NB4 (cell line): ENCODE results near the gene PCTP.
A peak's percentile ranks its signal among the peaks of the same experiment; 100 is the strongest.

ENCODE experiments used
- DNase-seq: peaks from one replicate; pipeline ENCODE4 v3.0.0; 2010; ENCODE audit warnings: low read depth
- H3K4me3 ChIP-seq: one replicate; pipeline ENCODE4 v1.5.1; 2011; ENCODE audit warnings: mild to moderate bottlenecking, low read depth, low read length, moderate library complexity
- CTCF ChIP-seq: IDR thresholded peaks from one replicate; pipeline ENCODE4 v1.5.1; 2012; ENCODE audit warnings: low read depth, low read length
- MAX ChIP-seq: IDR thresholded peaks from 2 replicates; pipeline ENCODE4 v1.6.1; 2011; ENCODE audit warnings: low read depth, low read length
- MYC ChIP-seq: IDR thresholded peaks from 2 replicates; pipeline ENCODE4 v1.6.1; 2011; ENCODE audit warnings: low read depth, low read length
- POLR2A ChIP-seq: IDR thresholded peaks from 2 replicates; pipeline ENCODE4 v1.6.1; 2011; ENCODE audit warnings: mild to moderate bottlenecking; ENCODE audit not compliant: insufficient read length; ENCODE audit errors: extremely low read depth

PCTP gene

GRCh38 chr17:55757659-55758058, 6.8 kb downstream of the PCTP start:
- DNase-seq: no peak

GRCh38 chr17:55758171-55758570, 7.3 kb downstream of the PCTP start:
- TF ChIP-seq CTCF (no peak), POLR2A (no peak), MAX (no peak), MYC (no peak)
- DNase-seq: no peak
- H3K4me3 ChIP-seq: no peak overlapping the region

More at GRCh38 chr17:55757659-55758058, 6.8 kb downstream of the PCTP start:
- no peak overlapping the region for H3K4me3 ChIP-seq
- TF ChIP-seq POLR2A: no peak
- TF ChIP-seq MAX: no peak
- no peak for TF ChIP-seq MYC
- no peak for TF ChIP-seq CTCF

- DNase-seq: no peak
- no peak overlapping the region for H3K4me3 ChIP-seq
- TF ChIP-seq MYC (no peak), POLR2A (no peak), MAX (no peak), CTCF (no peak)
Observed at GRCh38 chr17:55760643-55761355, 9.9 kb downstream of the PCTP start.

- DNase-seq: no peak
- TF ChIP-seq CTCF (no peak), MAX (no peak), POLR2A (no peak), MYC (no peak)
- no peak overlapping the region for H3K4me3 ChIP-seq
Observed at GRCh38 chr17:55762086-55762858, 11.4 kb downstream of the PCTP start.

- DNase-seq: peak; percentile 52
- TF ChIP-seq MYC (no peak), MAX (no peak), POLR2A (no peak), CTCF (no peak)
- no peak overlapping the region for H3K4me3 ChIP-seq
Observed at GRCh38 chr17:55763856-55764255, 13.0 kb downstream of the PCTP start.
